Kidney epithelial cell (primary cell): ENCODE data around the gene PAK1. TPM values are rescaled to one million over a fixed set of nuclear protein-coding genes. Genes with fewer than 3 reads are reported as not detected.

ENCODE experiments used
- DNase-seq: peaks from one replicate; pipeline ENCODE4 v3.0.0-alpha.2; 2010; ENCODE audit warnings: low read depth
- H3K27me3 ChIP-seq: 2 replicates; pipeline ENCODE4 v1.6.0; 2011; ENCODE audit warnings: low read length; ENCODE audit not compliant: control insufficient read depth, insufficient read depth
- H3K36me3 ChIP-seq: 2 replicates; pipeline ENCODE4 v1.5.1; 2011; ENCODE audit warnings: low read length; ENCODE audit not compliant: control insufficient read depth, insufficient read depth
- H3K4me3 ChIP-seq: 2 replicates; pipeline ENCODE4 v1.5.1; 2011; ENCODE audit warnings: low read depth, mild to moderate bottlenecking, control low read depth, low read length
- total RNA-seq: library from RNA; depleted of rRNA; stranded (reverse); fragments of >200 nt; gene quantifications from 2 replicates; pipeline ENCODE4 v1.2.3, GENCODE V29; 2015
- TF ChIP-seq, protein P1 (sequence below): IDR thresholded peaks from 2 replicates; pipeline ENCODE4 v1.5.1; 2011; ENCODE audit warnings: mild to moderate bottlenecking, moderate library complexity, low read length, control low read depth, inconsistent platforms; ENCODE audit not compliant: insufficient read depth, poor library complexity, severe bottlenecking

The PAK1 gene
- total RNA-seq, 1 donor from 2014 or later, result 35.3 TPM

DNA sequence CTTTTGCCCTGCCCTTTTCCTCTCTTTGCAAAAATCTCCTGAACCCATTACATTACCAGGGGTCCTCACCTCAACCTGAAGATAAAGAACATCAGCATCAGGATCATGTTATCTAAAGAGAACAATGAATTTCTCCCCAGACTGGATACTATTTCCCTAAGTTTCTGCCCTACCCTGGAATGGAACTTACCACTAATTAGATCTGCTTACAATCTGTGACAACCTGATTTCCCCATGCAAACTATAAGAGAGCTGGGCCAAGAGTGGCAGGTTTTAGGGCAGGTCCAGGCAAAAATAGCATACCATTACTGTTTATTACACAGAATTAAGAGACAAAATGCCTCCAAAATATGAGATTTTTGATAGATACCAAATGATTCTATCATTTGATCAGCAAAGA is 114.4 kb downstream of the PAK1 start:
- no peak for DNase-seq
- H3K4me3 ChIP-seq, result no peak overlapping the region
- H3K27me3 ChIP-seq, result no peaks in the 10 kb centered on the region
- no peaks in the 10 kb centered on the region for H3K36me3 ChIP-seq
- TF ChIP-seq, protein P1, sequence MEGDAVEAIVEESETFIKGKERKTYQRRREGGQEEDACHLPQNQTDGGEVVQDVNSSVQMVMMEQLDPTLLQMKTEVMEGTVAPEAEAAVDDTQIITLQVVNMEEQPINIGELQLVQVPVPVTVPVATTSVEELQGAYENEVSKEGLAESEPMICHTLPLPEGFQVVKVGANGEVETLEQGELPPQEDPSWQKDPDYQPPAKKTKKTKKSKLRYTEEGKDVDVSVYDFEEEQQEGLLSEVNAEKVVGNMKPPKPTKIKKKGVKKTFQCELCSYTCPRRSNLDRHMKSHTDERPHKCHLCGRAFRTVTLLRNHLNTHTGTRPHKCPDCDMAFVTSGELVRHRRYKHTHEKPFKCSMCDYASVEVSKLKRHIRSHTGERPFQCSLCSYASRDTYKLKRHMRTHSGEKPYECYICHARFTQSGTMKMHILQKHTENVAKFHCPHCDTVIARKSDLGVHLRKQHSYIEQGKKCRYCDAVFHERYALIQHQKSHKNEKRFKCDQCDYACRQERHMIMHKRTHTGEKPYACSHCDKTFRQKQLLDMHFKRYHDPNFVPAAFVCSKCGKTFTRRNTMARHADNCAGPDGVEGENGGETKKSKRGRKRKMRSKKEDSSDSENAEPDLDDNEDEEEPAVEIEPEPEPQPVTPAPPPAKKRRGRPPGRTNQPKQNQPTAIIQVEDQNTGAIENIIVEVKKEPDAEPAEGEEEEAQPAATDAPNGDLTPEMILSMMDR, result no peak

GRCh38 chr11:77353131-77353530 is 120.8 kb downstream of the PAK1 start:
- TF ChIP-seq, protein P1, result no peak
- no peaks in the 10 kb centered on the region for H3K36me3 ChIP-seq

GRCh38 chr11:77351281-77351886 is 122.5 kb downstream of the PAK1 start:
- Histone ChIP-seq H3K4me3 (no peak overlapping the region), H3K36me3 (no peaks in the 10 kb centered on the region), H3K27me3 (no peaks in the 10 kb centered on the region)
- DNase-seq, result no peak
- TF ChIP-seq, protein P1, result no peak

More at GRCh38 chr11:77353131-77353530, 120.8 kb downstream of the PAK1 start:
- DNase-seq, result no peak
- Histone ChIP-seq H3K27me3 (no peaks in the 10 kb centered on the region), H3K4me3 (no peak overlapping the region)

- H3K27me3 ChIP-seq, result no peaks in the 10 kb centered on the region
- TF ChIP-seq, protein P1, result no peak
- DNase-seq, result no peak
- no peak overlapping the region for H3K4me3 ChIP-seq
- H3K36me3 ChIP-seq, result no peaks in the 10 kb centered on the region
Observed at GRCh38 chr11:77347948-77348347, 125.9 kb downstream of the PAK1 start.

DNA sequence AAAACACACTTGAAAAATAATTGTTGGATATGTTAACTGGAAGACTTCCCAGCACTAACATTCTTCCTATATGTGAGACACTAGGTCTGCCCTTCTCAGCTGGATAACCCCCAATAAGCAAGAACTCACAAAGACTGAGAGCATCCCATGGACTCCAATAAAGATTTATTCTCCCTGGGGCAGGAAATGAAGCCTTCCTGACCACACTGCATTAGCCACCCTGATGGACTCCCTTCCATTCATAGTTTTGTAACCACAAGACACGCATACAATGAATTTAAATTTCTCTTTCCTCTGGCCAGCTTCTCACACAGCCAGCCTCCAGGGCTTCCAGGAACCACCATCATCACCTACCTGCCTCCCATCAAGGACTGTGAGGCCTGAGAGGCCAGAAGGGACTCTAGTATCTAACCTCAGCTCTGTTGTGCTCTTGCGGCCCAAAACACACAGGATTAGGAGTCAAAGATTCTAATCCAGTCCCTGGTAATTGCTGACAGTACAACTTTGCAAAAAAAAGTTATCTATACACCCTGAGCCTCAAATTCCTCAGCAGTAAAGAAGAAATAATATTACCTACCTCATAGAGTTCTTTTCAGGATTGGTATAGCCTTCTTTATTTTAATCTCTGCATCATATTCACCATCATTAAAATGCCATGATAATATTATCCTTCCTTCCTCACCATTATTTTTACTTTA is 126.8 kb downstream of the PAK1 start:
- H3K27me3 ChIP-seq, result no peaks in the 10 kb centered on the region
- TF ChIP-seq, protein P1, result no peak
- no peak for DNase-seq
- no peaks in the 10 kb centered on the region for H3K36me3 ChIP-seq
- H3K4me3 ChIP-seq, result no peak overlapping the region

DNA sequence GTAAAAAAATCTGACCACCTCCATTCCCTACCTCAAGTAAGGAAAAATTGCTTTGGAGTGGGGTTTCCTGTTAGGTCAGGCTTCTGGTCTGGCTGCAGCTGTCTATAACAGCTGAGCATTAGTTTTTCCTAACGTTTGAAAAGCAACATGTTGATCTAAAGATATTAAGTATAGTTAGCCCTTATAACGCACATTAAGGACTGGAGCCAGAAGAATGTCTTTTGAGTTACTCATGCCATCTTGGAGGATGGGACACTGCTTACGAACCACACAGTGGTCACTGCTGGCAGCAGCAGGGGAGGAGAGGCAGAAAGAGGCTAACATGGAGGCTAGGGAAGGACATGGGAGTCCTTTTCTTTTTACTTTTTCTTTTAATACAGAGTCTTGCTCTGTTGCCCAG is 128.3 kb downstream of the PAK1 start:
- no peaks in the 10 kb centered on the region for H3K36me3 ChIP-seq
- DNase-seq, result no peak
- no peak overlapping the region for H3K4me3 ChIP-seq
- TF ChIP-seq, protein P1, result no peak
- no peaks in the 10 kb centered on the region for H3K27me3 ChIP-seq
